HepG2 (cell line): Measurements from ENCODE around the gene FBXO10. TPM values are rescaled to one million over a fixed set of nuclear protein-coding genes. Genes with fewer than 3 reads are reported as not detected.

Experiments
- E2F5 ChIP-seq: sonication (generic); formaldehyde crosslinking; conservative IDR thresholded peaks from 2 replicates; pipeline ENCODE4 v1.4.0; 2020; ENCODE audit warnings: missing genetic modification reagents
- HCFC1 ChIP-seq: fragments of 150-350 bp; IDR thresholded peaks from 2 replicates; pipeline ENCODE4 v1.6.1; 2014; ENCODE audit warnings: low read depth, low read length
- HINFP ChIP-seq: sonication (generic); formaldehyde crosslinking; IDR thresholded peaks from 2 replicates; pipeline ENCODE4 v1.4.0; 2020; ENCODE audit warnings: low read depth, mild to moderate bottlenecking, missing genetic modification reagents
- HNRNPK ChIP-seq: fragments of 200-400 bp; formaldehyde crosslinking; IDR thresholded peaks from 2 replicates; pipeline ENCODE4 v1.6.1; 2018; ENCODE audit warnings: low read length, low read depth, moderate library complexity, mild to moderate bottlenecking; ENCODE audit not compliant: poor library complexity, severe bottlenecking
- KAT2B ChIP-seq: fragments of 150-350 bp; IDR thresholded peaks from 2 replicates; pipeline ENCODE4 v1.6.1; 2014; ENCODE audit warnings: low read depth, low read length, borderline replicate concordance
- MNT ChIP-seq: fragments of 450-650 bp; IDR thresholded peaks from 2 replicates; pipeline ENCODE4 v1.6.1; 2016
- POLR2AphosphoS5 ChIP-seq: IDR thresholded peaks from 2 replicates; pipeline ENCODE4 v1.6.1; 2012; ENCODE audit warnings: low read depth, low read length
- SAP130 ChIP-seq: IDR thresholded peaks from 2 replicates; pipeline ENCODE4 v1.6.1; 2016; ENCODE audit warnings: low read depth
- SP2 ChIP-seq: sonication (generic); formaldehyde crosslinking; IDR thresholded peaks from 2 replicates; pipeline ENCODE4 v1.5.1; 2020; ENCODE audit warnings: mild to moderate bottlenecking, missing genetic modification reagents
- TFDP1 ChIP-seq: IDR thresholded peaks from 2 replicates; pipeline ENCODE4 v1.6.1; 2016; ENCODE audit warnings: missing compliant biosample characterization, missing genetic modification reagents, borderline replicate concordance
- TIGD3 ChIP-seq: sonication (generic); formaldehyde crosslinking; IDR thresholded peaks from 2 replicates; pipeline ENCODE4 v1.5.1; 2020; ENCODE audit warnings: mild to moderate bottlenecking, missing genetic modification reagents, borderline replicate concordance
- ZGPAT ChIP-seq: IDR thresholded peaks from 2 replicates; pipeline ENCODE4 v1.6.1; 2016; ENCODE audit warnings: mild to moderate bottlenecking
- ZNF34 ChIP-seq: sonication (generic); formaldehyde crosslinking; IDR thresholded peaks from 2 replicates; pipeline ENCODE4 v1.4.0; 2020; ENCODE audit warnings: mild to moderate bottlenecking, missing genetic modification reagents, borderline replicate concordance
- ZNF343 ChIP-seq: sonication (generic); formaldehyde crosslinking; IDR thresholded peaks from 2 replicates; pipeline ENCODE4 v1.4.0; 2020; ENCODE audit warnings: mild to moderate bottlenecking, missing genetic modification reagents
- ZNF598 ChIP-seq: sonication (generic); formaldehyde crosslinking; IDR thresholded peaks from 2 replicates; pipeline ENCODE4 v1.5.1; 2020; ENCODE audit warnings: mild to moderate bottlenecking, missing genetic modification reagents, borderline replicate concordance
- ZNF7 ChIP-seq: IDR thresholded peaks from 2 replicates; pipeline ENCODE4 v1.6.1; 2016; ENCODE audit warnings: missing biosample characterization, missing genetic modification reagents
- ZNF770 ChIP-seq: sonication (generic); formaldehyde crosslinking; IDR thresholded peaks from 2 replicates; pipeline ENCODE4 v1.5.0; 2020; ENCODE audit warnings: mild to moderate bottlenecking, missing genetic modification reagents
- ZNF816 ChIP-seq: sonication (generic); formaldehyde crosslinking; IDR thresholded peaks from 2 replicates; pipeline ENCODE4 v1.8.0; 2022; ENCODE audit warnings: missing genetic modification reagents, mild to moderate bottlenecking, borderline replicate concordance
- polyA plus RNA-seq, 8 experiments: library from polyadenylated mRNA; depleted of rRNA in 3 of 8; stranded (reverse) in 7 of 8; unstranded in 1 of 8; fragments of >200 nt; fragmentation: Illumina TruSeq in 4 of 8; extraction: Trizol in 4 of 8; gene quantifications; 2 replicates each; pipeline versions ENCODE4 v1.2.1 to v1.2.3, GENCODE V29; 2011 to 2016; ENCODE audit warnings: low read depth in 4 of 8, missing spikeins in 1 of 8, mixed read lengths in 1 of 8; ENCODE audit not compliant: insufficient read depth in 1 of 8
- total RNA-seq, 5 experiments: library from RNA; depleted of rRNA; stranded (reverse); fragments of >200 nt; fragmentation: Illumina TruSeq; extraction: Trizol; gene quantifications; 2 replicates each; pipeline ENCODE4 v1.2.3, GENCODE V29; 2016; ENCODE audit warnings: low read depth in 1 of 5

FBXO10 gene
- total and polyA plus RNA-seq, 2 of the 13 experiments (the other 11 are each of a cell fraction or from before 2014, with no cell fraction given), result 3.1 to 5.1 TPM

- no peak for TF ChIP-seq ZGPAT (CRISPR knock-in tag)
- TF ChIP-seq TIGD3 (CRISPR knock-in tag), result no peak
- TF ChIP-seq ZNF598, result peak; percentile 52; the same call in 1 of the 2 replicates
- TF ChIP-seq POLR2AphosphoS5, result peak; percentile 94
- peak; percentile 19; the same call in 1 of the 2 replicates for TF ChIP-seq HCFC1
- peak; percentile 88 for TF ChIP-seq SP2 (CRISPR knock-in tag)
- TF ChIP-seq MNT, result peak; percentile 9; the same call in 1 of the 2 replicates
- no peak; the same call in 1 of the 2 replicates for TF ChIP-seq ZNF770 (CRISPR knock-in tag)
- no peak for TF ChIP-seq HINFP
- TF ChIP-seq ZNF816 (CRISPR knock-in tag), result 0 out of 2 replicates have a peak, but pooled peaks have one; percentile 81
- no peak for TF ChIP-seq KAT2B
- 0 out of 2 replicates have a peak, but pooled peaks have one; percentile 42 for TF ChIP-seq TFDP1
- no peak for TF ChIP-seq ZNF34 (CRISPR knock-in tag)
- TF ChIP-seq HNRNPK, result peak; percentile 4
- TF ChIP-seq E2F5 (CRISPR knock-in tag), result 0 out of 2 replicates have a peak, but pooled peaks have one; percentile 5
- 0 out of 2 replicates have a peak, but pooled peaks have one; percentile 11 for TF ChIP-seq ZNF343 (CRISPR knock-in tag)
- peak; percentile 76 for TF ChIP-seq SAP130 (CRISPR knock-in tag)
- TF ChIP-seq ZNF7 (CRISPR knock-in tag), result no peak
Observed at GRCh38 chr9:37465249-37466036, 110.7 kb downstream of the FBXO10 start, which contains the start of gene ZBTB5 (continued).
